AG04450 (cell line): ENCODE data around the gene STXBP5. TPM values are rescaled to one million over a fixed set of nuclear protein-coding genes. Genes with fewer than 3 reads are reported as not detected.

Experiments used
- CTCF ChIA-PET: fragments of 300-600, 350-600 bp; formaldehyde crosslinking; extraction: SDS; loops from one replicate; lab custom pipeline; 2022; ENCODE audit warnings: antibody characterized with exemption, inconsistent platforms; lab: Charles Lee
- POLR2A ChIA-PET: fragments of 350-600 bp; formaldehyde crosslinking; extraction: SDS; loops from one replicate; lab custom pipeline; 2021; ENCODE audit warnings: antibody characterized with exemption, inconsistent platforms; lab: Yijun Ruan, JAX
- DNase-seq: peaks from one replicate; pipeline ENCODE4 v3.0.0-alpha.2; 2011; ENCODE audit warnings: low read depth, low spot score
- H3K27ac ChIP-seq: one replicate; pipeline ENCODE4 v1.5.1; 2012; ENCODE audit warnings: low read depth, low read length, control low read depth
- H3K27me3 ChIP-seq: one replicate; pipeline ENCODE4 v1.6.0; 2012; ENCODE audit warnings: low read length; ENCODE audit not compliant: control insufficient read depth, insufficient read depth
- H3K4me3 ChIP-seq: 2 replicates; pipeline ENCODE4 v1.5.1; 2011; ENCODE audit warnings: mild to moderate bottlenecking, low read depth, low read length, control low read depth
- H3K9me3 ChIP-seq: 2 replicates; pipeline ENCODE4 v1.5.1; 2012; ENCODE audit warnings: low read length; ENCODE audit not compliant: control insufficient read depth, insufficient read depth
- polyA plus RNA-seq: library from polyadenylated mRNA; depleted of rRNA; stranded (reverse); fragments of >200 nt; gene quantifications from 2 replicates; pipeline ENCODE4 v1.2.3, GENCODE V29; 2011
- TF ChIP-seq, protein P1 (sequence below): IDR thresholded peaks from 2 replicates; pipeline ENCODE4 v1.5.1; 2011; ENCODE audit warnings: low read depth, low read length, control low read depth, inconsistent platforms

The STXBP5 gene
- polyA plus RNA-seq, 1 experiment, result 40.0 TPM

DNA sequence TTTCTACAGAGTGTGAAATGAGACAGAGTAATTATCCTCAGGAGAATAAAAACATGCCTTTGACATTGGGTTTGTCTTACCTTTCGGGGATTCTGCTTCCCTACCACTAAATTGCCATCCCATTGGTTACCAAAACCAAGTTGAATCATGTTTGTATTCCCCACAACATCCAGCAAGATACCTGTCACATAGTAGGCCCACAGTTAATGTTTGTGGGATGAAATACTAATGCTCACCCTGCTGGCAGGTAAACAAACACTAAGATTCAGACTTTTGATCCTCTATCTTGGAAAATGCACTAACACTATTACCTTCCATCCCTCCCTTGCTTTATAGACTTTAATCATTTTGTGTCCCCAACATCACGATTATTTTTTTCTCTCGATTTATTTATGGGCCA lies 8.2 kb upstream of the STXBP5 start:
- Histone ChIP-seq H3K4me3 (no peak overlapping the region), H3K27me3 (no peaks in the 10 kb centered on the region), H3K27ac (no peak overlapping the region), H3K9me3 (no peaks in the 10 kb centered on the region)
- DNase-seq, result no peak
- CTCF ChIA-PET, result no interaction called here
- TF ChIP-seq, protein P1, sequence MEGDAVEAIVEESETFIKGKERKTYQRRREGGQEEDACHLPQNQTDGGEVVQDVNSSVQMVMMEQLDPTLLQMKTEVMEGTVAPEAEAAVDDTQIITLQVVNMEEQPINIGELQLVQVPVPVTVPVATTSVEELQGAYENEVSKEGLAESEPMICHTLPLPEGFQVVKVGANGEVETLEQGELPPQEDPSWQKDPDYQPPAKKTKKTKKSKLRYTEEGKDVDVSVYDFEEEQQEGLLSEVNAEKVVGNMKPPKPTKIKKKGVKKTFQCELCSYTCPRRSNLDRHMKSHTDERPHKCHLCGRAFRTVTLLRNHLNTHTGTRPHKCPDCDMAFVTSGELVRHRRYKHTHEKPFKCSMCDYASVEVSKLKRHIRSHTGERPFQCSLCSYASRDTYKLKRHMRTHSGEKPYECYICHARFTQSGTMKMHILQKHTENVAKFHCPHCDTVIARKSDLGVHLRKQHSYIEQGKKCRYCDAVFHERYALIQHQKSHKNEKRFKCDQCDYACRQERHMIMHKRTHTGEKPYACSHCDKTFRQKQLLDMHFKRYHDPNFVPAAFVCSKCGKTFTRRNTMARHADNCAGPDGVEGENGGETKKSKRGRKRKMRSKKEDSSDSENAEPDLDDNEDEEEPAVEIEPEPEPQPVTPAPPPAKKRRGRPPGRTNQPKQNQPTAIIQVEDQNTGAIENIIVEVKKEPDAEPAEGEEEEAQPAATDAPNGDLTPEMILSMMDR, result no peak
- POLR2A ChIA-PET, result no interaction called here

DNA sequence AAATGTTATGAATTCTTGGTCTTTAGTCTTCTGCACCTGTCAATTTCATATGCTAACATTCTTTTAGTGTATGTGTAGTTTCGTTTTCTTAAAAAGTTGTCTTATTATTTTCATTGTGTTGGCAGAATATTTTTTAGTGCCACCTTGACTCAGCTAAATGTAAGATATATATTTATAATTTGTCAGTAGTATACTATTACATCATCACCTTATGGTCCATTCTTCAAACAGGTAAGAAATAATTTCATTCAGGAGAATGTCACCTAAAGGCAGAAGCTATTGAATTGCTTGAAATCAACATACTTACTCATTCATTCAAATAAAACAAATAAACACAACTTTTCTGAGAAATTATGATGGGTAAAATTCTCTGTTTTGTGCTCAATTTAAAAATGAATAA lies 3.5 kb upstream of the STXBP5 start:
- Histone ChIP-seq H3K9me3 (no peaks in the 10 kb centered on the region; the same call in 1 of the 2 replicates), H3K4me3 (no peak overlapping the region), H3K27me3 (no peaks in the 10 kb centered on the region), H3K27ac (no peak overlapping the region)
- ChIA-PET POLR2A (no interaction called here), CTCF (interaction anchor here (1.0 kb wide), 1 partner anchor 19 kb away, joined by 3 read pairs; no protein-coding TSS in a partner anchor)
- no peak for DNase-seq
- TF ChIP-seq, protein P1, result no peak

DNA sequence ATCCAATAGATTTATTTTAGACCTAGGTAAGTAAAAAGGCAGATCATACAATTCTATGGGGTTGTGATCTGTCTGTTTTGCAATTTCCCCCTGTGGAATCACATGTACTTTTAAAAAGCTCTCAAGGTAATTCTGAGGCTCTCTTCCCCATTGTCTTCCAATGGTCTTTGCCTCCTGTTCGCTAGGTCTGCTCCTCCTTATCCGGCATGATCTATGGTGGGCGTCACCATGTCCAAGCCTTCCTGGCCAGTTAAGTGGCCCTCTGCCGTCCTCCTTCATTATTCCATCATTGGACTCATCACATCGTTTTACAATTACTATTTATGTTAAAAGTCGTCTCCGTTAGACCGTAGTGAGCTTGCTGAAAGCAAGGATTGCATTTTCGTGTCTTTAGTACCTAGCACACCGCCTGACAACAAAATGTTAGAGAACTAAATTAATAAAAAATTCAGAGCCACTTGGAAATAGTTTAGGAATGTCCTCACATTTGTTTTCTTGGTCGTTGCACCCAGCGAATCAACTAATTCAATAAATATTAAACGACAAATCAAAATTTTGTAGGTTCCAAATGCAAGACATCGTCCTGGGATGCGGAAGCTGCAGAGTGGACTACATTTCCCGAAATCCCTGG lies 2.2 kb upstream of the STXBP5 start:
- POLR2A ChIA-PET, result interaction anchor here (0.8 to 1.6 kb wide), 3 partner anchors 32 to 67 kb away, joined by 3 to 5 read pairs (median 4); no protein-coding TSS in a partner anchor
- TF ChIP-seq, protein P1, result no peak
- DNase-seq, result no peak
- peak overlapping the region; percentile 57 for H3K27ac ChIP-seq
- H3K9me3 ChIP-seq, result no peaks in the 10 kb centered on the region; the same call in 1 of the 2 replicates
- CTCF ChIA-PET, result no interaction called here
- H3K4me3 ChIP-seq, result peak overlapping the region; percentile 82
- no peaks in the 10 kb centered on the region for H3K27me3 ChIP-seq

DNA sequence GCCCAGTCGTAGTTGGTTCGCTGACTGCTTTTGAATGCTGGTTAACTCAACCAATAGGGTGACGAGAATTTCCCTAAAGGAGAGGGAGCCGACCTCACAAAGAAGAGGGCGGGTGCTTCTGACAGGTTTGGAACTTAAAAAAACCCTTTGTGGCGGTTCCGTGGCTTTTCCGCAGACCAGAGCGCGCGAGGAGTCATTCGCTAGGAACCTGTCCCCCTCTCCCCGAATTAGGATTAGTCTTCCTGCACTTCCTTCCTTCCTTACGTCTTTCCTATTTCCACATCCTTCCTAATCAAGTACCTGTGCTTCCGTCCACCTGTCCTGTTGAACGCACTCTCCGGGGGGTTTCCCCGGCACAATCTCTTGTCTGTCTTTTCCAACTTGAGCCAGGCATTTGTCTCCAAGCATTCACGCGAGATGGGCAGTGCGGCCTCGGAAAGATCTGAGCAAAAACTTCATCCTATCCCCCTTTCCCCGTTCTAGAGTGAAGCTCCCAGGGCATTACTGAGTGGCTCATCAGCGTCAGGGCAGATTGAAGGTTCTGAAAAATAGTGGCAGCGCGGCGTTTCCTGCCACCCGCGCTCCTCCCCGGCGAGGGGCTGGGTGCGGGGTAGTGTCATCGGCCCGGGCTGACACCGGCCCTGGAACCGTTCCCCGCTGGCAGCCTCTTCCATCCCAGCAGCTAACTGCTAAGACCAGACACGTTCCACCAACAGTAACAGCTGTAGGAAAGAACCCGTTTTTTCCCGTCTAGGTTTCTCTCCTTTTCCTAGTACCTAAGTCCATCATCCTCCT lies 1.5 kb upstream of the STXBP5 start:
- POLR2A ChIA-PET, result interaction anchor here (0.6 to 1.6 kb wide), 6 partner anchors 33 to 1190 kb away, joined by 3 to 5 read pairs (median 4); no protein-coding TSS in a partner anchor
- peak; percentile 92 for DNase-seq
- Histone ChIP-seq H3K4me3 (peak overlapping the region; percentile 82), H3K27me3 (no peaks in the 10 kb centered on the region), H3K27ac (peak overlapping the region; percentile 89), H3K9me3 (no peaks in the 10 kb centered on the region; the same call in 1 of the 2 replicates)
- TF ChIP-seq, protein P1, result no peak
- CTCF ChIA-PET, result interaction anchor here (0.7 to 1.0 kb wide), 2 partner anchors 280 to 346 kb away, joined by 4 to 8 read pairs; no protein-coding TSS in a partner anchor
